ENCODE measurements around the gene IL7R. TPM values are rescaled to one million over a fixed set of nuclear protein-coding genes. Genes with fewer than 3 reads are reported as not detected.

IL7R gene
- total RNA-seq, 1 experiment from 2014 or later = 7.7 TPM

GRCh38 chr5:35880156-35880555 lies 23.5 kb downstream of the IL7R start:
- POLR2A ChIA-PET (ENCODE audit: low non-redundant PET) = no interaction called here

GRCh38 chr5:35881758-35882157 lies 25.1 kb downstream of the IL7R start:
- no peak overlapping the region for H3K27ac ChIP-seq (ENCODE audit: low read depth, low read length, poor library complexity, severe bottlenecking)
- POLR2A ChIA-PET (ENCODE audit: low non-redundant PET) = no interaction called here
- no peak overlapping the region for H3K4me3 ChIP-seq (ENCODE audit: low read depth, low read length, poor library complexity, severe bottlenecking)
- H3K9me3 ChIP-seq (ENCODE audit: low read depth, low read length, poor library complexity, severe bottlenecking) = no peaks in the 10 kb centered on the region
- intact Hi-C loops (cut with micrococcal nuclease; ENCODE audit: unreplicated experiment) = no loop called here
- no peaks in the 10 kb centered on the region for H3K36me3 ChIP-seq (ENCODE audit: insufficient read depth, low read length, poor library complexity, severe bottlenecking)
- BruUV-seq (replicated peaks) = no TSS peak
- no peak for TF ChIP-seq CTCF (conservative IDR thresholded peaks at IDR 0.05; ENCODE audit: low read depth, low read length)
- TF ChIP-seq EZH2 (IDR thresholded peaks at IDR 0.05; ENCODE audit: borderline replicate concordance, low read depth, low read length, poor library complexity, severe bottlenecking) = no peak
- H3K27me3 ChIP-seq (replicated peaks; ENCODE audit: insufficient read depth, low read depth, low read length, poor library complexity) = no peaks in the 10 kb centered on the region
- DNase-seq (ENCODE audit: low spot score) = no peak
- CTCF ChIA-PET = no interaction called here
- H3K4me1 ChIP-seq (ENCODE audit: insufficient read depth, low read length, poor library complexity, severe bottlenecking) = peaks cover 20% of the 10 kb centered on the region

More at GRCh38 chr5:35880156-35880555, 23.5 kb downstream of the IL7R start:
- Histone ChIP-seq H3K4me3 (ENCODE audit: low read depth, low read length, poor library complexity, severe bottlenecking) (no peak overlapping the region), H3K4me1 (ENCODE audit: insufficient read depth, low read length, poor library complexity, severe bottlenecking) (peaks cover 17% of the 10 kb centered on the region), H3K27ac (ENCODE audit: low read depth, low read length, poor library complexity, severe bottlenecking) (no peak overlapping the region), H3K36me3 (ENCODE audit: insufficient read depth, low read length, poor library complexity, severe bottlenecking) (no peaks in the 10 kb centered on the region), H3K9me3 (ENCODE audit: low read depth, low read length, poor library complexity, severe bottlenecking) (no peaks in the 10 kb centered on the region), H3K27me3 (replicated peaks; ENCODE audit: insufficient read depth, low read depth, low read length, poor library complexity) (no peaks in the 10 kb centered on the region)
- CTCF ChIA-PET = interaction anchor here (0.6 kb wide), 1 partner anchor 45 kb away, joined by 6 read pairs; no protein-coding TSS in a partner anchor
- no peak for TF ChIP-seq EZH2 (IDR thresholded peaks at IDR 0.05; ENCODE audit: borderline replicate concordance, low read depth, low read length, poor library complexity, severe bottlenecking)
- TF ChIP-seq CTCF (conservative IDR thresholded peaks at IDR 0.05; ENCODE audit: low read depth, low read length) = no peak
- BruUV-seq (replicated peaks) = no TSS peak
- no peak for DNase-seq (ENCODE audit: low spot score)
- intact Hi-C loops (cut with micrococcal nuclease; ENCODE audit: unreplicated experiment) = no loop called here

GRCh38 chr5:35884191-35884769 lies 27.6 kb downstream of the IL7R start:
- TF ChIP-seq CTCF (conservative IDR thresholded peaks at IDR 0.05; ENCODE audit: low read depth, low read length) = no peak
- no peak for TF ChIP-seq EZH2 (IDR thresholded peaks at IDR 0.05; ENCODE audit: borderline replicate concordance, low read depth, low read length, poor library complexity, severe bottlenecking)
- peak; percentile 93 for DNase-seq (ENCODE audit: low spot score)
- no peaks in the 10 kb centered on the region for H3K9me3 ChIP-seq (ENCODE audit: low read depth, low read length, poor library complexity, severe bottlenecking)
- H3K4me3 ChIP-seq (ENCODE audit: low read depth, low read length, poor library complexity, severe bottlenecking) = no peak overlapping the region
- H3K27me3 ChIP-seq (replicated peaks; ENCODE audit: insufficient read depth, low read depth, low read length, poor library complexity) = no peaks in the 10 kb centered on the region
- BruUV-seq (replicated peaks) = no TSS peak
- H3K36me3 ChIP-seq (ENCODE audit: insufficient read depth, low read length, poor library complexity, severe bottlenecking) = no peaks in the 10 kb centered on the region
- no peak overlapping the region for H3K27ac ChIP-seq (ENCODE audit: low read depth, low read length, poor library complexity, severe bottlenecking)
- ChIA-PET CTCF (no interaction called here), POLR2A (ENCODE audit: low non-redundant PET) (no interaction called here)
- intact Hi-C loops (cut with micrococcal nuclease; ENCODE audit: unreplicated experiment) = no loop called here
- H3K4me1 ChIP-seq (ENCODE audit: insufficient read depth, low read length, poor library complexity, severe bottlenecking) = peaks cover 20% of the 10 kb centered on the region
